Measurements from ENCODE around the gene SIRT3. TPM values are rescaled to one million over a fixed set of nuclear protein-coding genes. Genes with fewer than 3 reads are reported as not detected.
"Not testable (repeated sequence)": the region's sequence is repeated elsewhere in the genome, so short reads cannot be mapped to it uniquely, and the experiment has no call there.

SIRT3 gene
- total RNA-seq, 3 donors from 2014 or later (not counting 1 experiment from before 2014, with no cell fraction given) = 20.1 to 24.2 (median 21.2) TPM

- H3K4me3 ChIP-seq (ENCODE audit: low read length) = no peak overlapping the region
- ATAC-seq (no peak), DNase-seq (no peak)
- intact Hi-C loops (cut with micrococcal nuclease) = no loop called here
- H3K36me3 ChIP-seq (ENCODE audit: control insufficient read depth, insufficient read depth, low read length) = peaks cover 8% of the 10 kb centered on the region
- Mint-ChIP-seq H3K4me3 (no peak overlapping the region), H3K27me3 (ENCODE audit: low read depth in 2 of 2) (no peaks in the 10 kb centered on the region), H3K36me3 (no peaks in the 10 kb centered on the region), H3K9me3 (no peaks in the 10 kb centered on the region), H3K27ac (no peak overlapping the region), H3K4me1 (peaks cover 6 to 11% of the 10 kb centered on the region in 2 donors)
- no peak for TF ChIP-seq CTCF (IDR thresholded peaks at IDR 0.05)
- no peaks in the 10 kb centered on the region for H3K4me1 ChIP-seq (ENCODE audit: control insufficient read depth, insufficient read depth, low read length)
- 95% methylated on average over 21 of the region's 21 CpGs for WGBS (ENCODE audit: insufficient coverage)
- no peaks in the 10 kb centered on the region for H3K9me3 ChIP-seq (ENCODE audit: control insufficient read depth, insufficient read depth, low read length)
- H3K27me3 ChIP-seq (ENCODE audit: control insufficient read depth, insufficient read depth, low read length) = no peaks in the 10 kb centered on the region
- H3K27ac ChIP-seq (ENCODE audit: low read length) = no peak overlapping the region
Measured at GRCh38 chr11:198236-198806, 37.8 kb downstream of the SIRT3 start.

DNA sequence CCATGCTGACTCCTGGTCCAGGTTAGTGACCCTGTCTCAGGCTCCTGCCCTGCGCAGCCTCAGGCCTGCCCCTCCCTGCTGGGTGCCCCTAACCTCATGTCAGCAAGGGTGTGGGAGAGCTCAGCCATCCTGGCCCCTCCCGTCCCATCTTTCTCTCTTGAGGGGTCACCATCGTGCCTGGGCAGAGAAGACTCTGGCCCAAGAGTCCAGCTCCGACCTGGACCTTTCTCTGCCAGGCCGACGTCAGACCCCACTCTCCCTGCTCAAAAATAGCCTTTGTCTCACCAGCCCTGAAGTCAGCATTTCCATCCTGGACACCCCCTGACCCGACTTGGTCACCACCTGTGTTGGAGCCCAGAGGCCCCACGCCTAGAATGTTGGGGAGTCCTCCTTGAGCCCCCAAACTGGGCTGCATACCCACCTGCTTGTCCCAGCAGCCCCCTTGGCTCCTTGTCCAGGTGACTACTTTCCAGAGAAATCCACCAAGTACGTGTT lies 38.4 kb downstream of the SIRT3 start:
- WGBS (ENCODE audit: insufficient coverage) = 94% methylated on average over 9 of the region's 9 CpGs

GRCh38 chr11:196786-197731 lies 39.1 kb downstream of the SIRT3 start:
- ATAC-seq (no peak), DNase-seq (no peak)
- H3K27ac Mint-ChIP-seq = no peak overlapping the region

More for the DNA sequence above, 38.4 kb downstream of the SIRT3 start:
- Mint-ChIP-seq H3K27ac (no peak overlapping the region), H3K27me3 (ENCODE audit: low read depth in 2 of 2) (no peaks in the 10 kb centered on the region), H3K9me3 (no peaks in the 10 kb centered on the region), H3K4me3 (no peak overlapping the region), H3K36me3 (no peaks in the 10 kb centered on the region), H3K4me1 (peaks cover 6 to 8% of the 10 kb centered on the region in 2 donors)
- Histone ChIP-seq H3K9me3 (ENCODE audit: control insufficient read depth, insufficient read depth, low read length) (no peaks in the 10 kb centered on the region), H3K27ac (ENCODE audit: low read length) (no peak overlapping the region), H3K4me3 (ENCODE audit: low read length) (no peak overlapping the region), H3K4me1 (ENCODE audit: control insufficient read depth, insufficient read depth, low read length) (no peaks in the 10 kb centered on the region), H3K27me3 (ENCODE audit: control insufficient read depth, insufficient read depth, low read length) (no peaks in the 10 kb centered on the region), H3K36me3 (ENCODE audit: control insufficient read depth, insufficient read depth, low read length) (peaks cover 3% of the 10 kb centered on the region)
- intact Hi-C loops (cut with micrococcal nuclease) = no loop called here
- ATAC-seq (no peak), DNase-seq (no peak)
- no peak for TF ChIP-seq CTCF (IDR thresholded peaks at IDR 0.05)

DNA sequence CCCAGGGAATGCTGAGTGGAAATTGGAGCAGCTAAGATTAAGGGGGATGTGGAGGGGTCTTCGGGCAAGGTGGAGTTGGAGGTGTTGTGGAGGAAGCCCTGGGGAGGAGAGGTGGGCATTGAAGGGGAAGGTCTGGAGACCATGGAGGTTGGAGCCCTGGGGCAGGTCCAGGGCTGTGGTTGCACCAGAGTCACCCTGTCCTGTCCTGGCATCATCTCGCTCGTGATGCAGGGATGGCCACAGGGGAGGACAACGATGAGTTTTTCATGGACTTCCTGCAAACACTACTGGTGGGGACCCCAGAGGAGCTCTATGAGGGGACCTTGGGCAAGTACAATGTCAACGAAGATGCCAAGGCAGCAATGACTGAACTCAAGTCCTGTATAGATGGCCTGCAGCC lies 42.7 kb downstream of the SIRT3 start:
- H3K36me3 ChIP-seq (ENCODE audit: control insufficient read depth, insufficient read depth, low read length); H3K9me3 ChIP-seq (ENCODE audit: control insufficient read depth, insufficient read depth, low read length); H3K27me3 ChIP-seq (ENCODE audit: control insufficient read depth, insufficient read depth, low read length); intact Hi-C loops (cut with micrococcal nuclease); H3K4me3 ChIP-seq (ENCODE audit: low read length); H3K27me3 Mint-ChIP-seq (ENCODE audit: low read depth in 2 of 2); ATAC-seq; H3K36me3 Mint-ChIP-seq; H3K27ac Mint-ChIP-seq; H3K27ac ChIP-seq (ENCODE audit: low read length); DNase-seq; H3K4me3 Mint-ChIP-seq; H3K9me3 Mint-ChIP-seq: not testable (repeated sequence)
- peaks cover 0 to 10% of the 10 kb centered on the region in 2 donors for H3K4me1 Mint-ChIP-seq
- 83% methylated on average over 5 of the region's 5 CpGs for WGBS (ENCODE audit: insufficient coverage)
- peaks cover 14% of the 10 kb centered on the region for H3K4me1 ChIP-seq (ENCODE audit: control insufficient read depth, insufficient read depth, low read length)

More at GRCh38 chr11:196786-197731, 39.1 kb downstream of the SIRT3 start:
- WGBS (ENCODE audit: insufficient coverage) = 93% methylated on average over 23 of the region's 23 CpGs
- Histone ChIP-seq H3K27ac (ENCODE audit: low read length) (no peak overlapping the region), H3K4me3 (ENCODE audit: low read length) (no peak overlapping the region), H3K4me1 (ENCODE audit: control insufficient read depth, insufficient read depth, low read length) (peaks cover 5% of the 10 kb centered on the region), H3K27me3 (ENCODE audit: control insufficient read depth, insufficient read depth, low read length) (no peaks in the 10 kb centered on the region), H3K36me3 (ENCODE audit: control insufficient read depth, insufficient read depth, low read length) (peaks cover 3% of the 10 kb centered on the region), H3K9me3 (ENCODE audit: control insufficient read depth, insufficient read depth, low read length) (no peaks in the 10 kb centered on the region)
- no peaks in the 10 kb centered on the region for H3K9me3 Mint-ChIP-seq
- no peak for TF ChIP-seq CTCF (IDR thresholded peaks at IDR 0.05)
- H3K36me3 Mint-ChIP-seq = no peaks in the 10 kb centered on the region
- no peaks in the 10 kb centered on the region for H3K27me3 Mint-ChIP-seq (ENCODE audit: low read depth in 2 of 2)
- intact Hi-C loops (cut with micrococcal nuclease) = no loop called here
- no peak overlapping the region for H3K4me3 Mint-ChIP-seq
- H3K4me1 Mint-ChIP-seq = peaks cover under 1 to 4% of the 10 kb centered on the region in 2 donors

- H3K27ac ChIP-seq (ENCODE audit: low read length); DNase-seq; H3K27me3 Mint-ChIP-seq (ENCODE audit: low read depth in 2 of 2); H3K36me3 ChIP-seq (ENCODE audit: control insufficient read depth, insufficient read depth, low read length); H3K4me3 ChIP-seq (ENCODE audit: low read length); H3K9me3 Mint-ChIP-seq; H3K36me3 Mint-ChIP-seq; intact Hi-C loops (cut with micrococcal nuclease); ATAC-seq; H3K9me3 ChIP-seq (ENCODE audit: control insufficient read depth, insufficient read depth, low read length); H3K27me3 ChIP-seq (ENCODE audit: control insufficient read depth, insufficient read depth, low read length); H3K4me3 Mint-ChIP-seq: not testable (repeated sequence)
- H3K27ac Mint-ChIP-seq = peak within 1 kb of the TSS; percentile 82 to 87
- peaks cover 0 to 10% of the 10 kb centered on the region in 2 donors for H3K4me1 Mint-ChIP-seq
- H3K4me1 ChIP-seq (ENCODE audit: control insufficient read depth, insufficient read depth, low read length) = peaks cover 14% of the 10 kb centered on the region
- no CpG with 5 or more reads among the region's 11 CpGs for WGBS (ENCODE audit: insufficient coverage)
Measured at GRCh38 chr11:192674-193128, 43.4 kb downstream of the SIRT3 start, which contains the start of gene SCGB1C1. Gene SCGB1C1, plus strand, starts transcription at chr11:193078. Its CDS starts 22 bp downstream, at chr11:193100.

Measured in natural killer cell (primary cell).